ENCODE results near the gene WFDC2.

GRCh38 chr20:45523821-45524220 lies 54.3 kb downstream of the WFDC2 start:
- TF ChIP-seq ZNF501 (CRISPR knock-in tag; IDR thresholded peaks at IDR 0.05), result no peak
- TF ChIP-seq POLR2AphosphoS5 (IDR thresholded peaks at IDR 0.05; ENCODE audit: low read depth, low read length), result no peak
- no peak for TF ChIP-seq ZNF597 (CRISPR knock-in tag; IDR thresholded peaks at IDR 0.05)

Measured in HepG2 (cell line).